Liver (tissue), 9 donors: ENCODE results near the gene MPST. TPM values are rescaled to one million over a fixed set of nuclear protein-coding genes. Genes with fewer than 3 reads are reported as not detected.

Experiments used
- DNase-seq: peaks from one replicate; pipeline ENCODE4 v3.0.0-alpha.2; 2017; ENCODE audit warnings: low spot score
- H3K27ac ChIP-seq, 2 donors: one replicate each; pipeline ENCODE4 v1.7.0; 2013; ENCODE audit warnings: inconsistent platforms in 2 of 2, low read length in 2 of 2, control low read depth in 1 of 2, low read depth in 1 of 2, mild to moderate bottlenecking in 1 of 2
- H3K27me3 ChIP-seq, 4 donors: one replicate each; pipeline versions ENCODE4 v1.6.1 to v1.7.0; 2013; ENCODE audit warnings: low read length in 3 of 4, inconsistent platforms in 1 of 4, mild to moderate bottlenecking in 1 of 4, moderate library complexity in 1 of 4; ENCODE audit not compliant: control insufficient read depth in 4 of 4, insufficient read depth in 4 of 4
- H3K36me3 ChIP-seq, 4 donors: one replicate each; pipeline versions ENCODE4 v1.6.1 to v1.7.0; 2013; ENCODE audit warnings: low read length in 3 of 4, mild to moderate bottlenecking in 3 of 4, low read depth in 1 of 4, moderate library complexity in 1 of 4; ENCODE audit not compliant: control insufficient read depth in 4 of 4, insufficient read depth in 3 of 4
- H3K4me1 ChIP-seq, 4 donors: one replicate each; pipeline versions ENCODE4 v1.6.1 to v1.7.0; 2013; ENCODE audit warnings: low read length in 3 of 4, mild to moderate bottlenecking in 3 of 4, moderate library complexity in 1 of 4; ENCODE audit not compliant: control insufficient read depth in 4 of 4, insufficient read depth in 4 of 4
- H3K4me3 ChIP-seq, 3 donors: one replicate each; pipeline versions ENCODE4 v1.6.1 to v1.7.0; 2013; ENCODE audit warnings: low read length in 3 of 3, control low read depth in 1 of 3, low read depth in 1 of 3, mild to moderate bottlenecking in 1 of 3
- H3K9ac ChIP-seq, 2 donors: one replicate each; pipeline ENCODE4 v1.7.0; 2013; ENCODE audit warnings: low read length in 2 of 2, mild to moderate bottlenecking in 2 of 2, moderate library complexity in 2 of 2, control low read depth in 1 of 2, low read depth in 1 of 2
- H3K9me3 ChIP-seq, 4 donors: one replicate each; pipeline versions ENCODE4 v1.6.1 to v1.7.0; 2013; ENCODE audit warnings: low read length in 3 of 4; ENCODE audit not compliant: control insufficient read depth in 4 of 4
- CTCF ChIP-seq: fragments of 150-350 bp; IDR thresholded peaks from 2 replicates; pipeline ENCODE4 v1.5.1; 2017; ENCODE audit warnings: improper control_type of control experiment, low read depth, low read length; ENCODE audit not compliant: missing input control
- EGR1 ChIP-seq, 2 donors: IDR thresholded peaks; 2 replicates each; pipeline ENCODE4 v1.6.1; 2016 to 2018; ENCODE audit warnings: antibody characterized with exemption in 2 of 2, low read depth in 2 of 2
- FOXA1 ChIP-seq: IDR thresholded peaks from 2 replicates; pipeline ENCODE4 v1.6.1; 2016; ENCODE audit warnings: antibody characterized with exemption
- FOXA2 ChIP-seq: IDR thresholded peaks from 2 replicates; pipeline ENCODE4 v1.6.1; 2016; ENCODE audit warnings: antibody characterized with exemption
- GABPA ChIP-seq, 2 donors: IDR thresholded peaks in 1 of 2; conservative IDR thresholded peaks in 1 of 2; 2 replicates each; pipeline ENCODE4 v1.6.1; 2016; ENCODE audit warnings: antibody characterized with exemption in 2 of 2, mild to moderate bottlenecking in 1 of 2, moderate library complexity in 1 of 2
- HNF4A ChIP-seq, 2 donors: conservative IDR thresholded peaks; 2 replicates each; pipeline ENCODE4 v1.6.1; 2016; ENCODE audit warnings: antibody characterized with exemption in 2 of 2, mild to moderate bottlenecking in 2 of 2
- HNF4G ChIP-seq: IDR thresholded peaks from 2 replicates; pipeline ENCODE4 v1.6.1; 2016; ENCODE audit warnings: antibody characterized with exemption
- JUND ChIP-seq, 2 donors: IDR thresholded peaks; 2 replicates each; pipeline ENCODE4 v1.6.1; 2016; ENCODE audit warnings: antibody characterized with exemption in 2 of 2
- NR2F2 ChIP-seq: IDR thresholded peaks from 2 replicates; pipeline ENCODE4 v1.6.1; 2016; ENCODE audit warnings: antibody characterized with exemption
- RAD21 ChIP-seq, 2 donors: IDR thresholded peaks; 2 replicates each; pipeline ENCODE4 v1.6.1; 2016; ENCODE audit warnings: antibody characterized with exemption in 2 of 2, mild to moderate bottlenecking in 2 of 2
- RXRA ChIP-seq, 2 donors: IDR thresholded peaks; 2 replicates each; pipeline ENCODE4 v1.6.1; 2017 to 2018; ENCODE audit warnings: antibody characterized with exemption in 2 of 2, mild to moderate bottlenecking in 1 of 2
- SP1 ChIP-seq: IDR thresholded peaks from 2 replicates; pipeline ENCODE4 v1.6.1; 2018; ENCODE audit warnings: antibody characterized with exemption, mild to moderate bottlenecking
- TAF1 ChIP-seq: conservative IDR thresholded peaks from 2 replicates; pipeline ENCODE4 v1.6.1; 2016; ENCODE audit warnings: antibody characterized with exemption, mild to moderate bottlenecking
- YY1 ChIP-seq: IDR thresholded peaks from 2 replicates; pipeline ENCODE4 v1.6.1; 2016; ENCODE audit warnings: antibody characterized with exemption, mild to moderate bottlenecking
- WGBS: extraction: QIAGEN DNeasy Blood & Tissue Kit; methylation state at CpG from one replicate; pipeline ENCODE4 v1.1.7; 2013; 5-methylcytosine and 5-hydroxymethylcytosine counted together
- polyA plus RNA-seq, 2 donors: library from polyadenylated mRNA; stranded (reverse) in 1 of 2; unstranded in 1 of 2; fragments of 200-250 nt in 1 of 2; fragments of >200 nt in 1 of 2; fragmentation: Nextera tagmentation in 1 of 2; extraction: Ambion mirVana in 1 of 2; gene quantifications; one replicate each; pipeline versions ENCODE4 v1.2.1 to v1.2.3, GENCODE V29; 2013 to 2015
- total RNA-seq, 2 donors: library from RNA; depleted of rRNA; stranded (reverse); fragments of >200 nt; gene quantifications; one replicate each; pipeline ENCODE4 v1.2.3, GENCODE V29; 2014
- TF ChIP-seq, protein P1 (sequence below): IDR thresholded peaks from 2 replicates; pipeline ENCODE4 v1.6.1; 2016; ENCODE audit warnings: antibody characterized with exemption
- TF ChIP-seq, protein P2 (sequence below): IDR thresholded peaks from 2 replicates; pipeline ENCODE4 v1.6.1; 2016; ENCODE audit warnings: antibody characterized with exemption
- donor health status: healthy.
- donor health status: healthy.
- donor health status: healthy.
- donor health status: healthy.
- donor health status: healthy.

MPST gene
- total and polyA plus RNA-seq, 4 donors: 124 to 277 (median 199) TPM

DNA sequence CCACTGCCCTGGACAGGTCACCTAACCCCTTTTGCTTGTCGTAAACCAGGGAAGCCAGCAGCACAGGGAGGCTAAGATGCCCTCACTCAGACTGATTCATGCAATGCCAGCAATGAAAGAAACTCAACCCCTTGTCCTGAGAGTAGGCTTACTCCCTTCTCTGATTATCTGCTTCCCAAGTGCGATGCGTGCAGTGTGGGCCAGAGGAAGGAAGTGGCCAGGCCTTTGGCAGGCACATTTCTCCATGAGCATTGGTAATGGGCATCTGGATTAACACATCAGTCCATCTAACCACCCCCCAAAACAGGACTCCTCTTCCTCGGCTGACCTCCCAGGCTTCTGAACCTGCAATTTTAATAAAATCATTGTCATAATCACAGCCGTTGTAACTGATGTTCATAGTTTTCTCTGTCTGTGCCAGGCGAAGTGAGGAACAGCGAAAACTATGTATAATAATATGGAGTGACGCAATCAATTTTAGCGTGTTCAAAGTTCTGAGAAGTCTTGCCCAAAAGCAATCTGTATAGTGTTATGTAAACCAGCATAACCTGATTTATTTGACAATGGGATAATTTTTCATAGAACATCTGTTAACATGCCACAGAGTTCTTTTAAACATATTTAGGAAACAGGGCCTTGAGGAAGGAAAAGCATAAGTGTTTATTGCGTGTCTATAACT, 34.2 kb upstream of the MPST start:
- no peak overlapping the region for H3K27ac ChIP-seq
- no peak overlapping the region for H3K4me3 ChIP-seq
- H3K27me3 ChIP-seq: peaks cover 0 to 3% (median 0%) of the 10 kb centered on the region in 4 donors
- no peaks in the 10 kb centered on the region for H3K4me1 ChIP-seq
- peaks cover 0 to 2% (median 0%) of the 10 kb centered on the region in 4 donors for H3K36me3 ChIP-seq
- H3K9ac ChIP-seq: no peak overlapping the region
- H3K9me3 ChIP-seq: peaks cover 4 to 15% (median 9%) of the 10 kb centered on the region in 4 donors
- TF ChIP-seq RXRA (IDR thresholded peaks at IDR 0.05) (no peak), TAF1 (no peak), FOXA2 (no peak), EGR1 (IDR thresholded peaks at IDR 0.05; ENCODE audit: low read depth in 2 of 2) (no peak), FOXA1 (no peak), NR2F2 (no peak), HNF4A (conservative IDR thresholded peaks at IDR 0.05) (no peak), JUND (IDR thresholded peaks at IDR 0.05) (no peak), CTCF (no peak), HNF4G (no peak), YY1 (no peak), SP1 (no peak), GABPA (IDR thresholded peaks at IDR 0.05 in 1 of 2, conservative IDR thresholded peaks at IDR 0.05 in 1 of 2) (no peak)
- TF ChIP-seq, protein P1, sequence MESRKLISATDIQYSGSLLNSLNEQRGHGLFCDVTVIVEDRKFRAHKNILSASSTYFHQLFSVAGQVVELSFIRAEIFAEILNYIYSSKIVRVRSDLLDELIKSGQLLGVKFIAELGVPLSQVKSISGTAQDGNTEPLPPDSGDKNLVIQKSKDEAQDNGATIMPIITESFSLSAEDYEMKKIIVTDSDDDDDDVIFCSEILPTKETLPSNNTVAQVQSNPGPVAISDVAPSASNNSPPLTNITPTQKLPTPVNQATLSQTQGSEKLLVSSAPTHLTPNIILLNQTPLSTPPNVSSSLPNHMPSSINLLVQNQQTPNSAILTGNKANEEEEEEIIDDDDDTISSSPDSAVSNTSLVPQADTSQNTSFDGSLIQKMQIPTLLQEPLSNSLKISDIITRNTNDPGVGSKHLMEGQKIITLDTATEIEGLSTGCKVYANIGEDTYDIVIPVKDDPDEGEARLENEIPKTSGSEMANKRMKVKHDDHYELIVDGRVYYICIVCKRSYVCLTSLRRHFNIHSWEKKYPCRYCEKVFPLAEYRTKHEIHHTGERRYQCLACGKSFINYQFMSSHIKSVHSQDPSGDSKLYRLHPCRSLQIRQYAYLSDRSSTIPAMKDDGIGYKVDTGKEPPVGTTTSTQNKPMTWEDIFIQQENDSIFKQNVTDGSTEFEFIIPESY: no peak
- TF ChIP-seq, protein P2, sequence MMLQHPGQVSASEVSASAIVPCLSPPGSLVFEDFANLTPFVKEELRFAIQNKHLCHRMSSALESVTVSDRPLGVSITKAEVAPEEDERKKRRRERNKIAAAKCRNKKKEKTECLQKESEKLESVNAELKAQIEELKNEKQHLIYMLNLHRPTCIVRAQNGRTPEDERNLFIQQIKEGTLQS: no peak
- no peak for DNase-seq
- 88% methylated on average over 10 of the region's 10 CpGs for WGBS

DNA sequence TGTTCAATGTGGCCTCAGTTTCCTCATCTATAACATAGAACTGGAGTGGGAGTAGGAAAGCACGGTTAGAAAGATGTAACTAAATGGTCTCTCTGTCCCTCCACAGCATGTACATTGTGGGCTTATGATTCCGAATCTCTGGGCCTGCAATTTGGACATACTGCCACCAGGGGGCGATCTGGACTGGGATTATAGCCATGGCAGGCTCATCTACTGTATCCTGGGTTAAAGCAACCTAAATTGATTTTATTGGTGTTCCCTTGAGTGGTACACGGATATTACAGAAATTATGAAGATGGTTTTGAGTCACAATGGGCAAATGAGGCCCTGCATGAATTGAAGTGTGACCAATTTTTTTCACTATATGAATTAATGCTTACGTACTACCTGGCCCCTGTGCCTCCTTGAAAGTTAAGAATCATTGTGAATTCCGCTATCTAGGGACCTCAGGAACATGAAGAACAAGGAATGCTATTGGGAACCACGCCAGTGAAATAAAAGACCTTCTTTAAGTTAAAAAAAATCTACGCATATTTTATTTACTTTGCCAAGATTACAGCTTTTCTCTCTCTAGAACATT, 33.2 kb upstream of the MPST start:
- TF ChIP-seq GABPA (IDR thresholded peaks at IDR 0.05 in 1 of 2, conservative IDR thresholded peaks at IDR 0.05 in 1 of 2) (no peak), CTCF (peak; percentile 50), RAD21 (IDR thresholded peaks at IDR 0.05) (peak; percentile 68)
- no peaks in the 10 kb centered on the region for H3K4me1 ChIP-seq
- 56% methylated on average over 8 of the region's 8 CpGs for WGBS
- peaks cover 0 to 2% (median 0%) of the 10 kb centered on the region in 4 donors for H3K36me3 ChIP-seq
- peak overlapping the region in 2 of 3 donors; percentile 31 to 57 for H3K4me3 ChIP-seq
- no peak overlapping the region for H3K27ac ChIP-seq
- H3K27me3 ChIP-seq: peaks cover 0 to 3% (median 0%) of the 10 kb centered on the region in 4 donors
- peak; percentile 71 for DNase-seq
- H3K9ac ChIP-seq: no peak overlapping the region
- peaks cover 4 to 15% (median 9%) of the 10 kb centered on the region in 4 donors for H3K9me3 ChIP-seq
